Peyer's patch (tissue), 4 donors: ENCODE results near the gene CYTIP. TPM values are rescaled to one million over a fixed set of nuclear protein-coding genes. Genes with fewer than 3 reads are reported as not detected.

ENCODE experiments used
- DNase-seq, 3 donors: peaks; one replicate each; pipeline ENCODE4 v3.0.0-alpha.2; 2017 to 2019
- H3K27ac ChIP-seq, 4 donors: fragments of 200-600 bp; sonication (generic); one replicate each; pipeline ENCODE4 v1.5.1; 2016 to 2019
- H3K27me3 ChIP-seq, 2 donors: fragments of 200-600 bp; sonication (generic); one replicate each; pipeline ENCODE4 v1.5.1; 2019
- H3K36me3 ChIP-seq, 3 donors: fragments of 200-600 bp; sonication (generic); one replicate each; pipeline ENCODE4 v1.5.1; 2016 to 2019
- H3K4me1 ChIP-seq, 4 donors: fragments of 200-600 bp; sonication (generic); one replicate each; pipeline ENCODE4 v1.5.1; 2016 to 2019
- H3K4me3 ChIP-seq, 4 donors: fragments of 200-600 bp; sonication (generic); 1 replicate in 3 of 4; 2 replicates in 1 of 4; pipeline ENCODE4 v1.5.1; 2016 to 2019; ENCODE audit warnings: mild to moderate bottlenecking in 1 of 4
- H3K9me3 ChIP-seq, 4 donors: fragments of 200-600 bp; sonication (generic); one replicate each; pipeline ENCODE4 v1.5.1; 2016 to 2019; ENCODE audit warnings: mild to moderate bottlenecking in 1 of 4
- POLR2A ChIP-seq, 2 donors: fragments of 450-650 bp; IDR thresholded peaks; one replicate each; pipeline ENCODE4 v1.5.1; 2017; ENCODE audit warnings: antibody characterized with exemption in 2 of 2, mild to moderate bottlenecking in 2 of 2, moderate library complexity in 2 of 2
- total RNA-seq, 4 donors: library from RNA; depleted of rRNA; stranded (reverse); fragments of >200 nt; gene quantifications; one replicate each; pipeline ENCODE4 v1.1.0, GENCODE V29; 2016
- TF ChIP-seq, protein P1 (sequence below), 6 experiments: fragments of 450-650 bp in 4 of 6; fragments of 200-600 bp in 2 of 6; sonication (generic) in 1 of 6; IDR thresholded peaks; one replicate each; pipeline ENCODE4 v1.5.1; 2017 to 2019; ENCODE audit warnings: antibody characterized with exemption in 6 of 6, mild to moderate bottlenecking in 3 of 6, moderate library complexity in 1 of 6

CYTIP gene
- total RNA-seq, 4 donors from 2014 or later, result 11.8 to 182 (median 21.0) TPM

DNA sequence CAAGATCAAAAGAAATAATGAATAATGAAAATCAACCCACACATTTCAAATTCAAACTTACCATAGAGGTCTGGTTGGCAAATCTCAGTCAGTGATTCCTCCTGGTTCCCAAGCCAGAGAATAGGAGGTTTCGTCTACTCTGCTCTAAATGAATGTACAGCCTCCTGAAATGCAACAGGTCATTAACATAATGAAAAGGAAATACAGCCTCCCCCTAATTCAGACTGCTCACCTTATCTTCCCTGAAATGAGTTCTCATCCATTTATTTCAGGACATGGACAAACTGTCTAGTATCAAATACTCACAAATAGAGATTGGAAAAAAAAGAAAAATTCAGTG lies 43.4 kb upstream of the CYTIP start:
- DNase-seq, result no peak
- Histone ChIP-seq H3K27me3 (no peaks in the 10 kb centered on the region), H3K4me1 (no peaks in the 10 kb centered on the region), H3K9me3 (no peaks in the 10 kb centered on the region), H3K4me3 (no peak overlapping the region), H3K27ac (no peak overlapping the region), H3K36me3 (no peaks in the 10 kb centered on the region)
- TF ChIP-seq, protein P1, sequence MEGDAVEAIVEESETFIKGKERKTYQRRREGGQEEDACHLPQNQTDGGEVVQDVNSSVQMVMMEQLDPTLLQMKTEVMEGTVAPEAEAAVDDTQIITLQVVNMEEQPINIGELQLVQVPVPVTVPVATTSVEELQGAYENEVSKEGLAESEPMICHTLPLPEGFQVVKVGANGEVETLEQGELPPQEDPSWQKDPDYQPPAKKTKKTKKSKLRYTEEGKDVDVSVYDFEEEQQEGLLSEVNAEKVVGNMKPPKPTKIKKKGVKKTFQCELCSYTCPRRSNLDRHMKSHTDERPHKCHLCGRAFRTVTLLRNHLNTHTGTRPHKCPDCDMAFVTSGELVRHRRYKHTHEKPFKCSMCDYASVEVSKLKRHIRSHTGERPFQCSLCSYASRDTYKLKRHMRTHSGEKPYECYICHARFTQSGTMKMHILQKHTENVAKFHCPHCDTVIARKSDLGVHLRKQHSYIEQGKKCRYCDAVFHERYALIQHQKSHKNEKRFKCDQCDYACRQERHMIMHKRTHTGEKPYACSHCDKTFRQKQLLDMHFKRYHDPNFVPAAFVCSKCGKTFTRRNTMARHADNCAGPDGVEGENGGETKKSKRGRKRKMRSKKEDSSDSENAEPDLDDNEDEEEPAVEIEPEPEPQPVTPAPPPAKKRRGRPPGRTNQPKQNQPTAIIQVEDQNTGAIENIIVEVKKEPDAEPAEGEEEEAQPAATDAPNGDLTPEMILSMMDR (IDR thresholded peaks at IDR 0.05), result no peak
- TF ChIP-seq POLR2A (IDR thresholded peaks at IDR 0.05), result no peak

DNA sequence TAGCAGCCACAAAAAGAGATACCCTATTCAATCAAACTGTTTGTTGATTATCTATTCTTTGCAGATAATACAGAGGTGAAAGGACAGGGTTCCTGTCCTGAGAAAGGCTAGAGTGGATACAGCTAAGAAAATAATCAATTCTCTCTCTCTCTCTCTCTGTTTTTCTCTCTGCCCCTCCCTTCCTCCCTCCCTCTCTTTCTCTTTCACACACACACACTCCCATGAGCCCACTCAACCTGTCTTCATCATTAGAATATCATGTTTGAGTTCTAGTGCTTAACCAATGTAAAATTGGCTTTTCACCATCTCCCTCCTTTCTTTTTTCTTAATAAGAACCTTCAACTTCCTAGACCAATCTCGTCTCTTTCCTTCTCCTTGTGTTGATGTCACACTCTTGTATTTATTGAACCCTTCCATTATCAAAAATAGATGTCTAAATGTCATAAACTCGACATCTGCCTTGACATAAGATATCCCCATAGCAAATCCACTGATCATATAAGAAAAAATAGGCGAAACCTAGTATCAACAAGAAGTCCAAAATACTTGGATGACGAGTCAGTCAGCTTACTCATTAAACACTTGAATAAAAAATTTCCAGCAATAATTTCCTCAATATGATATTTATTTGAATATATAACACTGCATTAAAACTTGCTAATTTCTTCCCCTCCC lies 42.8 kb upstream of the CYTIP start:
- no peak for DNase-seq
- H3K36me3 ChIP-seq, result no peaks in the 10 kb centered on the region
- TF ChIP-seq, protein P1 (IDR thresholded peaks at IDR 0.05), result no peak
- TF ChIP-seq POLR2A (IDR thresholded peaks at IDR 0.05), result no peak
- no peaks in the 10 kb centered on the region for H3K27me3 ChIP-seq
- H3K4me1 ChIP-seq, result no peaks in the 10 kb centered on the region
- H3K9me3 ChIP-seq, result no peaks in the 10 kb centered on the region
- H3K4me3 ChIP-seq, result no peak overlapping the region
- no peak overlapping the region for H3K27ac ChIP-seq

DNA sequence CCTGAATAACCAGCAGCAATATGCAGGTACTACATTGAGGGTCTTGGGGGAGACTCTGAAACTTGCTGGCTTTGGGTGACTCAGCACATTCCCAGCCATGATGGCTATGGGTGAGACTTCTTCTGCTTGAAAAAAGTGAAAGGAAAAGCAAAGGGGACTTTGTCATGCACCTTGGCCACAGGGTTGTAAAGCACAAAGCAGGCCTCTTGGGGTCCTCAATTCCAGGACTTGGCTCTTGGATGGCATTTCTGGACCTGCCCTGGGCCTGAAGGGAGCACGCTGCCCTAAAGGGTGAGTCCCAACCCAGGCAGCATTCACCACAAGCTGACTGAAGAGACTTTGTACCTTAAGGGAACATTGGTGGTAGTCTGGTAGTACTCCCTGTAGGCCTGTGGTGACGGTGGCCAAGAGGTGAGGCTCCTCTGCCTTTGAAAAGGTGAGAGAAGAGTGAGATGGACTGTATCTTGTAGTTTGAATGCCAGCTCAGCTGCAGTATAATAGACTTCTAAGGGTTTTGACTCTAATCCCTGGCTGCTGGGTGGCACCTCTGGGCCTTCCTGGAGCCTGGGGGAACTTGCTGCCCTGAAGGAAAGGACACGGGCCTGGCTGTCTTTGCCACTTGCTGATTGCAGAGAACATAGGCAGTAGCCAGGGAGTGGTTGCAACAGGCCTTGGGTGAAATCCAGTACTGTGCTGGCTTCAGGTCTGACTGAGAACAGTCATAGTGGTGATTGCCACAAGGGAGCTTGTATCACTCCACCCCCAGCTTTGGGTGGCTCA lies 36.5 kb upstream of the CYTIP start:
- H3K36me3 ChIP-seq, result no peaks in the 10 kb centered on the region
- H3K9me3 ChIP-seq, result no peaks in the 10 kb centered on the region
- no peak for TF ChIP-seq POLR2A (IDR thresholded peaks at IDR 0.05)
- TF ChIP-seq, protein P1 (IDR thresholded peaks at IDR 0.05), result no peak
- H3K27me3 ChIP-seq, result no peaks in the 10 kb centered on the region
- H3K4me3 ChIP-seq, result no peak overlapping the region
- DNase-seq, result peak in 2 of 3 donors; percentile 54 to 57
- peak overlapping the region in 1 of 4 donors; percentile 25 for H3K27ac ChIP-seq
- no peaks in the 10 kb centered on the region for H3K4me1 ChIP-seq

DNA sequence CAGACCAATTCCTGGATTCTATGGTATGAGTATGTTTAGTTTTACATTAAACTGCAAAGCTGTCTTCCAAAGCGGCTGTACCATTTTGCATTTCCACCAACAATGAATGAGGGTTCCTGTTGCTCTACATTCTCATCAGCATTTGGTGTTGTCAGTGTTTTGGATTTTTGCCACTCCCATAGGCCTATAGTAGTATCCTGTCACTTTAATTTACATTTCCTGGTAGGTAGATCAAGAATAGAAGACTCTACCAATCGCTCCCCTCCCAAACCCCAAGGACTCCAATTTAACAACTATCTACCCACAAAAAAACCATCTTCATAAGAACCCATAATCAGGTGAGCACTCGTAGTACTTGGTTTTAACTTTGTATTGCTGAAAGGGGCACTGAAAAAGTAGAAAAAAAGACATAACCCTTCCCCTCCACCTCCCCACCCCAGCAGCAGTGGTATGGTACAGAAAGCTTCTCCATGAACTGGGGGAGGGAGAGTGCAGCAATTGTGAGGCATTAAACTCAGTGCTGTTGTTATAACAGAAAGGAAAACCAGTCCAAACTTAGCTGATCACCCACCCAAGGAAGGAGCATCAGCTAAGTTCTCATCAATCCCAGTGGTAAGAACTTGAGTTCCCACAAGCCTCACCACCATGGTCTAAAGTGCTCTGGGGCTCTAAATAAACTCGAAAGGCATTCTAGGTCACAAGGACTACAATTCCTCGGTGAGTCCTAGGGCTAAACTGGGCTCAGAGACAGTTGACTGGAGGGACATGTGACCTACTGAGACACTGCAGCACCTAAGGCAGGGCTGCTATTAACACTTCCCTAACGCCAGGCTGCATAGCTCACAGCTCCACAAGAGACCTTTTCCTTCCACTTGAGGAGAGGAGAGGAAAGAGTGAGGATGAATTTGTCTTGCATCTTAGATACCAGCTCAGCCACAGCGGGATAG lies 35.5 kb upstream of the CYTIP start:
- TF ChIP-seq, protein P1 (IDR thresholded peaks at IDR 0.05), result no peak
- no peak for TF ChIP-seq POLR2A (IDR thresholded peaks at IDR 0.05)
- H3K27ac ChIP-seq, result no peak overlapping the region
- no peaks in the 10 kb centered on the region for H3K36me3 ChIP-seq
- H3K27me3 ChIP-seq, result no peaks in the 10 kb centered on the region
- DNase-seq, result no peak
- no peak overlapping the region for H3K4me3 ChIP-seq
- no peaks in the 10 kb centered on the region for H3K4me1 ChIP-seq
- H3K9me3 ChIP-seq, result no peaks in the 10 kb centered on the region

DNA sequence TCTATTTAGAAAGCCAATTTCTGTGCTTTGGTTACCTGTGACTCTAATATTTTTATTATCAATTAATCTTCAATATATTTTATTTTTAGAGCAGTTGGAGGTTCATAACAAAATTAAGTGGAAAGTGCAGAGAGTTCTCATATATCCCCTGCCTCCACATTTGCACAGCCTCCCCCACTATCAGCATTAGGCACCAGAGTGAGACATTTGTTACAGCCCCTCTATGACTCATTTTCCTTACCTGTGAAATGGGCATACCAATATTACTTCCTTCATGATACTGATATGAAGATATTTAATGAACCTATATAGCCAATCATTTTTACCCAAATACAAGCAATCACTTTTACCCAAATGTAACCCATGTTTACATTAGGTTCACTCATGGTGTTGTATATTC lies 34.0 kb upstream of the CYTIP start:
- Histone ChIP-seq H3K4me1 (no peaks in the 10 kb centered on the region), H3K9me3 (no peaks in the 10 kb centered on the region), H3K36me3 (no peaks in the 10 kb centered on the region), H3K4me3 (no peak overlapping the region), H3K27ac (no peak overlapping the region), H3K27me3 (no peaks in the 10 kb centered on the region)
- no peak for DNase-seq
- no peak for TF ChIP-seq POLR2A (IDR thresholded peaks at IDR 0.05)
- TF ChIP-seq, protein P1 (IDR thresholded peaks at IDR 0.05), result no peak
